Measurements from ENCODE around the gene ADGRG7. TPM values are rescaled to one million over a fixed set of nuclear protein-coding genes. Genes with fewer than 3 reads are reported as not detected.
A peak's percentile ranks its signal among the peaks of the same experiment; 100 is the strongest.

The ADGRG7 gene
- total RNA-seq, 1 donor from 2014 or later = not detected

DNA sequence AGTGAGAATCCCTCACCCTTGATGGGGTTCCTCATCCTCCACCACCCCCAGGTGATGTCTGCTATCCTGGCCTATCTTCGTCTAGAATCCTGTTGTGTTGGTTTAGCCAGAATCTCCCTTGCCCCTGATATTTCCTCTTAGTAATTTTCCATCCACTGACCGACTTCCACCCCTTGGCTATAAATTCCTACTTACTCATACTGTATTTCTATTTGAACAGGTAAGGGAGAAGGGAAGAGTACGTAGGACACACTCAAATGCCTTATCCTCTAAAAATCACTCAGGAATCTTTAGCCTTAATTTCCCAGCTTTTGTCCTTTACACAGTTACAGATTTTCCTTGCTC, 99.2 kb downstream of the ADGRG7 start:
- intact Hi-C loops (cut with DNase I) = loop anchor here (2.0 kb wide), 1 partner anchor 308 kb away; the partner anchor contains the start of genes LNP1 and TOMM70
- Histone ChIP-seq H3K27ac (peak overlapping the region; percentile 95 to 97), H3K36me3 (no peaks in the 10 kb centered on the region), H3K9me3 (no peaks in the 10 kb centered on the region), H3K4me1 (peaks cover 0 to 22% of the 10 kb centered on the region in 2 donors), H3K4me3 (peak overlapping the region; percentile 82 to 84), H3K27me3 (no peaks in the 10 kb centered on the region)
- TF ChIP-seq CTCF (IDR thresholded peaks at IDR 0.05) = no peak
- DNase-seq (ENCODE audit: low spot score in 2 of 2) = no peak

DNA sequence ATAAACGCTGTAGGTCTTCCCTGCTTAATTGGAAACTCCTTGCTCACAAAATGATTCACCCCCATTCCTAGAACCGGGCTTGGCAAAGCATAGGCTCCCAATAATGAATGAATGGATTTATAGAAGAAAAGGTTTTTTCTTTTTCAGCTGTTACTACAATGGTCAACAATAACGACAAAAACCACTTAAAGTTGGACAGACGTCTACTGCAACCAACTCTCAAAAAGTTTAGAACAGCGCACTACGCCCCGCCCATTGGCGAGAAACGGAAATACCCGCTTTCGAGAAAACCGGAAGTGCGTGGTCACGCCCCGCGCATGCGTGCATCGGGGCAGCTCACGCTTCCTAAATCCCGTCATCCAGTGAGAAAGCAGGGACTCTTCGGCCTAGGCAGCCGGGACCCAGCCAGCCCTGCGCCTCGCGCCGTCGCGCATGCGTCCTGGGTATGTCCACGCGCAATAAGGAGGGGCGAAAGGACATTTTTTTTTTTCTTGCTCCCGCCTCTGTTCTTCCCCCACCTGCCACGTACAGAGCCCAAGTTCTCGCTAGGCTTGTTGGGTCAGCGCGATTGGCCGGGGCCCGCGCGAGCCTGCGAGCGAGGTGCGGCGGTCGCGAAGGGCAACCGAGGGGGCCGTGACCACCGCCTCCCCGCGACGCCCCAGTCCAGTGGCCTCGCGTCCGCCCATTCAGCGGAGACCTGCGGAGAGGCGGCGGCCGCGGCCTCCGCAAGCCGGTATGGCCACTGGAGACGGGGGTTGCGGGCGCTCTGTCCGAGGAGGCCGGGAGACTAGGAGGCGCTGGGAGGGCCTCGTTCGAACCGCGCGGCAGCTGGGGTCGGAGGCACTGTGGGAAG, 99.8 kb downstream of the ADGRG7 start, which contains the start of gene TFG:
Gene TFG (plus strand): TSS at position 506 of the 853 bp plus-strand sequence. CDS start 4,192 bp downstream, outside the sequence.
- no peak for TF ChIP-seq CTCF (IDR thresholded peaks at IDR 0.05)
- Histone ChIP-seq H3K4me1 (peaks cover 0 to 22% of the 10 kb centered on the region in 2 donors), H3K4me3 (peak within 1 kb of the TSS; percentile 82 to 84), H3K27me3 (no peaks in the 10 kb centered on the region), H3K27ac (peak within 1 kb of the TSS; percentile 95 to 97), H3K9me3 (no peaks in the 10 kb centered on the region), H3K36me3 (peaks cover 0 to 4% of the 10 kb centered on the region in 2 donors)
- peak; percentile 93 to 99 for DNase-seq (ENCODE audit: low spot score in 2 of 2)
- intact Hi-C loops (cut with DNase I) = loop anchor here (1.0 to 2.0 kb wide), 3 partner anchors 217 to 865 kb away; partner anchors contain the start of genes LNP1, PCNP, TMEM45A and TOMM70

- no peak for TF ChIP-seq CTCF (IDR thresholded peaks at IDR 0.05)
- peaks cover 0 to 5% of the 10 kb centered on the region in 2 donors for H3K36me3 ChIP-seq
- intact Hi-C loops (cut with DNase I) = loop anchor here (1.0 to 2.0 kb wide), 3 partner anchors 218 to 864 kb away; partner anchors contain the start of genes LNP1, PCNP, TMEM45A and TOMM70
- H3K27ac ChIP-seq = peak overlapping the region; percentile 95 to 97
- DNase-seq (ENCODE audit: low spot score in 2 of 2) = peak in 1 of 2 donors; percentile 63
- H3K4me3 ChIP-seq = peak overlapping the region; percentile 82 to 84
- H3K4me1 ChIP-seq = peaks cover 0 to 22% of the 10 kb centered on the region in 2 donors
- no peaks in the 10 kb centered on the region for H3K9me3 ChIP-seq
- no peaks in the 10 kb centered on the region for H3K27me3 ChIP-seq
Measured at GRCh38 chr3:100709842-100710260, 100.5 kb downstream of the ADGRG7 start.

GRCh38 chr3:100710261-100710968, 101.0 kb downstream of the ADGRG7 start:
- Histone ChIP-seq H3K27ac (peak overlapping the region; percentile 95 to 97), H3K27me3 (no peaks in the 10 kb centered on the region), H3K9me3 (no peaks in the 10 kb centered on the region), H3K36me3 (peaks cover 0 to 5% of the 10 kb centered on the region in 2 donors), H3K4me1 (peaks cover 0 to 22% of the 10 kb centered on the region in 2 donors), H3K4me3 (peak overlapping the region; percentile 82 to 84)
- DNase-seq (ENCODE audit: low spot score in 2 of 2) = peak in 1 of 2 donors; percentile 65
- no peak for TF ChIP-seq CTCF (IDR thresholded peaks at IDR 0.05)
- intact Hi-C loops (cut with DNase I) = no loop called here

DNA sequence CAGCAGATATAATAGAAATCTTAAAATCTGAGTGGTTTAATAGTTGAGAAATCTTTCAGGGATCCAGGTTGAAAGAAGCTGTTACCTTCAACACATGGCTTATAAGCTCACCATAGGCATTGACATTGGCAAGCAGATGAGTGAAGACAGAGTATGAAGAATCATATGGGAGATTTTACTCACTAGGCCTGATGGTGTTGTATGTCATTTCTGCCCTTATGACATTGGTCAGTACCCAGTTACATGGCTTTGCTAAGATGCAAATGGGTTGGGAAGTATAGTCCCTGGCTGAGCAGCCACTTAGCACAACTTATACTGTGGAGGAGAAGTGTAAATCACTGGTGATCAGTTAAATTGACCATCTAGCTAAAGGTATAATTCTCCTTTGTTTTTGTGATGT, 105.8 kb downstream of the ADGRG7 start:
- no peaks in the 10 kb centered on the region for H3K27me3 ChIP-seq
- DNase-seq (ENCODE audit: low spot score in 2 of 2) = no peak
- peaks cover 8 to 19% of the 10 kb centered on the region in 2 donors for H3K36me3 ChIP-seq
- H3K9me3 ChIP-seq = no peaks in the 10 kb centered on the region
- no peak overlapping the region for H3K4me3 ChIP-seq
- no peak overlapping the region for H3K27ac ChIP-seq
- intact Hi-C loops (cut with DNase I) = no loop called here
- no peak for TF ChIP-seq CTCF (IDR thresholded peaks at IDR 0.05)
- peaks cover 0 to 21% of the 10 kb centered on the region in 2 donors for H3K4me1 ChIP-seq
